H9 (cell line): ENCODE data around the gene CACNA2D3. TPM values are rescaled to one million over a fixed set of nuclear protein-coding genes. Genes with fewer than 3 reads are reported as not detected.
A peak's percentile ranks its signal among the peaks of the same experiment; 100 is the strongest.

Experiments used
- DNase-seq: peaks from one replicate; pipeline ENCODE4 v3.0.0-alpha.2; 2017
- H2AFZ ChIP-seq: one replicate; pipeline ENCODE4 v1.6.1; 2013; ENCODE audit warnings: mild to moderate bottlenecking, low read length, control low read depth, moderate library complexity
- H2AK5ac ChIP-seq: 2 replicates; pipeline ENCODE4 v1.6.1; 2013; ENCODE audit warnings: low read length, control low read depth, mixed read lengths; ENCODE audit not compliant: insufficient read length
- H2BK120ac ChIP-seq: one replicate; pipeline ENCODE4 v1.6.1; 2013; ENCODE audit warnings: low read depth, mild to moderate bottlenecking, low read length, control low read depth, inconsistent platforms; ENCODE audit not compliant: poor library complexity, severe bottlenecking
- H2BK12ac ChIP-seq: 2 replicates; pipeline ENCODE4 v1.6.1; 2013; ENCODE audit warnings: low read length, control low read depth, mixed read lengths, low read depth; ENCODE audit not compliant: insufficient read length
- H2BK15ac ChIP-seq: 2 replicates; pipeline ENCODE4 v1.6.1; 2013; ENCODE audit warnings: low read depth, low read length, control low read depth
- H2BK20ac ChIP-seq: one replicate; pipeline ENCODE4 v1.6.1; 2013; ENCODE audit warnings: low read depth, mild to moderate bottlenecking, low read length, control low read depth, inconsistent platforms; ENCODE audit not compliant: poor library complexity, severe bottlenecking
- H2BK5ac ChIP-seq: 2 replicates; pipeline ENCODE4 v1.6.1; 2013; ENCODE audit warnings: low read length, control low read depth, mixed read lengths; ENCODE audit not compliant: insufficient read length
- H3K14ac ChIP-seq: 2 replicates; pipeline ENCODE4 v1.6.1; 2013; ENCODE audit warnings: low read length, control low read depth; ENCODE audit not compliant: insufficient read depth
- H3K18ac ChIP-seq: 2 replicates; pipeline ENCODE4 v1.6.1; 2013; ENCODE audit warnings: low read depth, mild to moderate bottlenecking, mixed read lengths, low read length, control low read depth; ENCODE audit not compliant: insufficient read length
- H3K23ac ChIP-seq: 2 replicates; pipeline ENCODE4 v1.6.1; 2013; ENCODE audit warnings: low read length, control low read depth, mixed read lengths, low read depth; ENCODE audit not compliant: insufficient read length
- H3K23me2 ChIP-seq: 2 replicates; pipeline ENCODE4 v1.6.1; 2013; ENCODE audit warnings: low read depth, mild to moderate bottlenecking, mixed read lengths, low read length, control low read depth; ENCODE audit not compliant: insufficient read length, poor library complexity, severe bottlenecking
- H3K27ac ChIP-seq: 2 replicates; pipeline ENCODE4 v1.5.1; 2013; ENCODE audit warnings: low read length, control low read depth, mixed read lengths, low read depth; ENCODE audit not compliant: insufficient read length
- H3K27me3 ChIP-seq: 2 replicates; pipeline ENCODE4 v1.6.1; 2013; ENCODE audit warnings: low read length, control low read depth, inconsistent platforms; ENCODE audit not compliant: insufficient read depth
- H3K4ac ChIP-seq: 2 replicates; pipeline ENCODE4 v1.6.1; 2013; ENCODE audit warnings: low read depth, mild to moderate bottlenecking, control low read depth, inconsistent platforms, low read length, moderate library complexity
- H3K4me1 ChIP-seq: 2 replicates; pipeline ENCODE4 v1.6.1; 2013; ENCODE audit warnings: low read length, control low read depth, inconsistent platforms; ENCODE audit not compliant: insufficient read depth
- H3K4me2 ChIP-seq: 2 replicates; pipeline ENCODE4 v1.6.1; 2013; ENCODE audit warnings: low read length, control low read depth, mixed read lengths; ENCODE audit not compliant: insufficient read length, insufficient read depth
- H3K56ac ChIP-seq: 2 replicates; pipeline ENCODE4 v1.6.1; 2013; ENCODE audit warnings: low read depth, mild to moderate bottlenecking, mixed read lengths, low read length, control low read depth; ENCODE audit not compliant: insufficient read length
- H3K79me1 ChIP-seq: 2 replicates; pipeline ENCODE4 v1.6.1; 2013; ENCODE audit warnings: low read depth, mild to moderate bottlenecking, moderate library complexity, low read length, control low read depth, inconsistent platforms; ENCODE audit not compliant: insufficient read depth, poor library complexity, severe bottlenecking
- H3K79me2 ChIP-seq: 2 replicates; pipeline ENCODE4 v1.6.1; 2013; ENCODE audit warnings: low read length, control low read depth, inconsistent platforms; ENCODE audit not compliant: insufficient read depth
- H3K9ac ChIP-seq: 2 replicates; pipeline ENCODE4 v1.6.1; 2013; ENCODE audit warnings: low read length, control low read depth, mixed read lengths; ENCODE audit not compliant: insufficient read length; ENCODE audit errors: extremely low read depth
- H3K9me3 ChIP-seq: one replicate; pipeline ENCODE4 v1.6.1; 2013; ENCODE audit warnings: low read depth, low read length, inconsistent platforms; ENCODE audit not compliant: control insufficient read depth
- H3T11ph ChIP-seq: one replicate; pipeline ENCODE4 v1.6.1; 2013; ENCODE audit warnings: mild to moderate bottlenecking, low read length, control low read depth, inconsistent platforms
- H4K20me1 ChIP-seq: one replicate; pipeline ENCODE4 v1.6.1; 2013; ENCODE audit not compliant: control insufficient read depth, insufficient read length, insufficient read depth
- H4K5ac ChIP-seq: 2 replicates; pipeline ENCODE4 v1.6.1; 2013; ENCODE audit warnings: low read depth, mild to moderate bottlenecking, mixed read lengths, low read length, control low read depth; ENCODE audit not compliant: insufficient read length
- H4K8ac ChIP-seq: replicated peaks from 2 replicates; pipeline ENCODE4 v1.6.1; 2013; ENCODE audit warnings: low read length, control low read depth, mixed read lengths, low read depth; ENCODE audit not compliant: insufficient read length
- H4K91ac ChIP-seq: 2 replicates; pipeline ENCODE4 v1.6.1; 2013; ENCODE audit warnings: low read depth, mild to moderate bottlenecking, moderate library complexity, mixed read lengths, low read length, control low read depth; ENCODE audit not compliant: insufficient read length
- H3K27ac Mint-ChIP-seq, 3 experiments: 2 replicates in 2 of 3; 3 replicates in 1 of 3; pipeline ENCODE4 v1.8.0; 2020 to 2021; ENCODE audit warnings: mixed read lengths in 3 of 3, mild to moderate bottlenecking in 1 of 3, moderate library complexity in 1 of 3
- H3K27me3 Mint-ChIP-seq: 2 replicates; pipeline ENCODE4 v1.8.0; 2021; ENCODE audit warnings: low read depth, mild to moderate bottlenecking, moderate library complexity, mixed read lengths
- H3K36me3 Mint-ChIP-seq, 3 experiments: 2 replicates in 2 of 3; 3 replicates in 1 of 3; pipeline ENCODE4 v1.8.0; 2020 to 2021; ENCODE audit warnings: low read depth in 3 of 3, mixed read lengths in 3 of 3; ENCODE audit not compliant: insufficient read depth in 1 of 3
- H3K4me1 Mint-ChIP-seq, 2 experiments: 2 replicates each; pipeline ENCODE4 v1.8.0; 2020; ENCODE audit warnings: mixed read lengths in 2 of 2
- H3K4me3 Mint-ChIP-seq, 2 experiments: 2 replicates in 1 of 2; 3 replicates in 1 of 2; pipeline ENCODE4 v1.8.0; 2020 to 2021; ENCODE audit warnings: mild to moderate bottlenecking in 2 of 2, mixed read lengths in 2 of 2, moderate library complexity in 1 of 2
- H3K9me3 Mint-ChIP-seq, 2 experiments: 2 replicates in 1 of 2; 3 replicates in 1 of 2; pipeline ENCODE4 v1.8.0; 2020; ENCODE audit warnings: mild to moderate bottlenecking in 2 of 2, mixed read lengths in 2 of 2, moderate library complexity in 1 of 2
- CTCF ChIP-seq: fragments of 200-600 bp; sonication (generic); conservative IDR thresholded peaks from 3 replicates; pipeline ENCODE4 v1.8.0; 2021; ENCODE audit warnings: antibody characterized with exemption, mild to moderate bottlenecking
- WGBS: extraction: QIAGEN DNeasy Blood & Tissue Kit; methylation state at CpG from one replicate; pipeline ENCODE4 v1.1.7; 2013; ENCODE audit warnings: missing lambda C conversion rate, low lambda C conversion rate, mixed read lengths; ENCODE audit not compliant: insufficient read length; ENCODE audit errors: extremely low coverage; 5-methylcytosine and 5-hydroxymethylcytosine counted together
- total RNA-seq: library from RNA; stranded (reverse); gene quantifications from 2 replicates; pipeline ENCODE4 v1.2.1, GENCODE V29; 2021

CACNA2D3 gene
- total RNA-seq, 1 experiment from 2014 or later: 3.2 TPM

- Histone ChIP-seq H3K9ac (no peak overlapping the region), H2BK12ac (no peak overlapping the region), H4K5ac (no peak overlapping the region), H3K4me1 (no peaks in the 10 kb centered on the region; the same call in 1 of the 2 replicates), H4K91ac (no peak overlapping the region), H3K79me1 (no peaks in the 10 kb centered on the region), H2BK15ac (no peak overlapping the region), H2AK5ac (no peak overlapping the region), H4K20me1 (no peaks in the 10 kb centered on the region), H2BK20ac (no peak overlapping the region), H4K8ac (no peak overlapping the region), H3K9me3 (no peaks in the 10 kb centered on the region), H2BK5ac (no peak overlapping the region), H3T11ph (no peak overlapping the region), H3K4ac (no peak overlapping the region), H2BK120ac (no peak overlapping the region), H3K23me2 (no peaks in the 10 kb centered on the region), H3K23ac (no peak overlapping the region), H3K18ac (no peak overlapping the region), H3K4me2 (no peak overlapping the region), H2AFZ (no peak overlapping the region), H3K27me3 (no peaks in the 10 kb centered on the region), H3K79me2 (no peaks in the 10 kb centered on the region), H3K27ac (no peak overlapping the region), H3K56ac (no peak overlapping the region), H3K14ac (no peak overlapping the region)
- no peak overlapping the region for H3K4me3 Mint-ChIP-seq
- TF ChIP-seq CTCF: no peak
- peak overlapping the region in 1 of 3 experiments; percentile 78; a peak in 1 of 7 replicates for H3K27ac Mint-ChIP-seq
- peaks cover 15 to 19% of the 10 kb centered on the region in 2 experiments for H3K4me1 Mint-ChIP-seq
- peaks cover 0 to 10% (median 10%) of the 10 kb centered on the region in 3 experiments; a peak in 3 of 7 replicates for H3K36me3 Mint-ChIP-seq
- no peaks in the 10 kb centered on the region; a peak in 1 of 5 replicates for H3K9me3 Mint-ChIP-seq
- no CpG with 5 or more reads among the region's 2 CpGs for WGBS
- no peaks in the 10 kb centered on the region for H3K27me3 Mint-ChIP-seq
- no peak for DNase-seq
These were observed 769.8 kb downstream of the CACNA2D3 start for GRCh38 chr3:54892168-54892567.
